Hepatocyte (in vitro differentiated cells): ENCODE measurements around the gene CLEC18B.
"Not testable (repeated sequence)": the region's sequence is repeated elsewhere in the genome, so short reads cannot be mapped to it uniquely, and the experiment has no call there.

ENCODE experiments used
- CTCF ChIP-seq: fragments of 200-600 bp; sonication (generic); IDR thresholded peaks from 2 replicates; pipeline ENCODE4 v1.5.1; 2016; ENCODE audit warnings: antibody characterized with exemption, mild to moderate bottlenecking; ENCODE audit not compliant: poor library complexity
- EZH2phosphoT487 ChIP-seq: fragments of 200-600 bp; sonication (generic); IDR thresholded peaks from one replicate; pipeline ENCODE4 v1.6.1; 2018; ENCODE audit warnings: antibody characterized with exemption, mild to moderate bottlenecking, low read depth, moderate library complexity; ENCODE audit not compliant: unreplicated experiment, severe bottlenecking

GRCh38 chr16:74413485-74413884, 7.8 kb downstream of the CLEC18B start:
- TF ChIP-seq CTCF, EZH2phosphoT487: not testable (repeated sequence)
